Measurements from ENCODE around the gene DYNLT3. TPM values are rescaled to one million over a fixed set of nuclear protein-coding genes. Genes with fewer than 3 reads are reported as not detected.
A peak's percentile ranks its signal among the peaks of the same experiment; 100 is the strongest.

The DYNLT3 gene, protein sequence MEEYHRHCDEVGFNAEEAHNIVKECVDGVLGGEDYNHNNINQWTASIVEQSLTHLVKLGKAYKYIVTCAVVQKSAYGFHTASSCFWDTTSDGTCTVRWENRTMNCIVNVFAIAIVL
- 10 to 100 TPM; 17.8 to 20.5 TPM for total RNA-seq

DNA sequence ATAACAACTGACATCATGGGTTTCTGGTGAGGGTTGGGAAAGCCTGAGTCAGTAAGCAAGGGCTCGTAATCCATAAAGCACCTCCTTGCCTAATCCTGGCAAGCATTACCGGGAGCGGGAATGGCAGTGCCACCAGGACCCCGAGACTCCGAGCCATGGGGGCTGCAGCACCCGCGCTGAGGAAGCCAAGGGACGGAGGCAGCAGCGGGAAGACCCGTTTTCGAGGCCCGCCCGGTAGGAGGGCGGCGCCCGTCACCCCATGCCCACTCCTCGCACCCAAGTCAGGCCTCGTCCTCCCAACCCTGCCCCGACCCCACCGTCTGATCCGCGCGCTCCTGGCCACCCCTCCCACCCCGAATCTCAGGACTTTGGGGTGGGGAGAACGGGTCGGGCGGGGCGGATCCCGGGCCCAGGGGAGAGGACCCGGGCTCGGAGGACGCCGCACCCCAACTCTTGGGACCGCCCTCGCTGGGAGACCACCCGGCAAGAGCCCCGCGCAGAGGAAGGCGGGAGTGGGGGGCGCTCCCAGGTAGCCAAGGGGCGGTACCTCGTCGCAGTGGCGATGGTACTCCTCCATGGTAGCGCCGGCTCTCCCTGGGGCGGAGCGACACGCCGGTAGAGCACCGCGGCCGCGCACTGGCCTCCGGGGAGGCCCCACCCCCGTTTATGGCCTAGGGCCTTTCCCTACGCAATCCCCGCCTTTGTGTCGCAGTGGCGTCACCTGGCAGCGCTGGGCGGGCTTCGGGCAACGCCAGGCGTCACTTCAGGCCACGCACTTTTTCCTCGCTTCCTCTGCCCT, at the start of gene DYNLT3:
DYNLT3 (minus strand) TSS at position 638 of the 799 bp plus-strand sequence; CDS start at position 577, 61 bp downstream.
- no peaks in the 10 kb centered on the region for H3K27me3 Mint-ChIP-seq
- peak; percentile 82 for DNase-seq
- peaks cover 16% of the 10 kb centered on the region for H3K4me1 Mint-ChIP-seq
- peak within 1 kb of the TSS; percentile 75 for H3K4me3 Mint-ChIP-seq
- peak within 1 kb of the TSS; percentile 70 for H3K27ac Mint-ChIP-seq
- POLR2A ChIA-PET, result no interaction called here
- H3K9me3 Mint-ChIP-seq, result no peaks in the 10 kb centered on the region
- CTCF ChIA-PET, result no interaction called here
- peaks cover 6% of the 10 kb centered on the region for H3K36me3 Mint-ChIP-seq (ENCODE audit: low read depth)

DNA sequence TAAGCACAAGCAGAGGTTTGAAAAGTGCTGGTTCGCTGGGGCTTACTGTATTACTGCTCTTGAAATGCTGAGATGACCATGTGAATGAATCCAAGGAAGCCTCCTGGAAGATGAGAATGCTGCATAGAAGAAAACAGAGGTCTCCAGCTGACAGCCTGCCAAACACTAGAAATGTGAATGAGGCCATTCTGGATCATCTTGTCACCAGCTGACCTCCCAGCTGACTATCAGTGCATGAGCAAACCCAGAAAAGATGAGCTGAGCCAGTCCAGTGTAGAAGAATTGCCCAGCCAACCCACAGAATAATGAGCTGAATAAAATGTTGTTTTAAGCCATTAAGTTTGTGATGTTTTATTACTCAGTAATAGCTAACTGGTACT, 49.1 kb upstream of the DYNLT3 start:
- ChIA-PET POLR2A (no interaction called here), CTCF (no interaction called here)
- Mint-ChIP-seq H3K36me3 (ENCODE audit: low read depth) (no peaks in the 10 kb centered on the region), H3K27me3 (no peaks in the 10 kb centered on the region), H3K27ac (no peak overlapping the region), H3K4me1 (no peaks in the 10 kb centered on the region), H3K9me3 (no peaks in the 10 kb centered on the region), H3K4me3 (no peak overlapping the region)
- no peak for DNase-seq

DNA sequence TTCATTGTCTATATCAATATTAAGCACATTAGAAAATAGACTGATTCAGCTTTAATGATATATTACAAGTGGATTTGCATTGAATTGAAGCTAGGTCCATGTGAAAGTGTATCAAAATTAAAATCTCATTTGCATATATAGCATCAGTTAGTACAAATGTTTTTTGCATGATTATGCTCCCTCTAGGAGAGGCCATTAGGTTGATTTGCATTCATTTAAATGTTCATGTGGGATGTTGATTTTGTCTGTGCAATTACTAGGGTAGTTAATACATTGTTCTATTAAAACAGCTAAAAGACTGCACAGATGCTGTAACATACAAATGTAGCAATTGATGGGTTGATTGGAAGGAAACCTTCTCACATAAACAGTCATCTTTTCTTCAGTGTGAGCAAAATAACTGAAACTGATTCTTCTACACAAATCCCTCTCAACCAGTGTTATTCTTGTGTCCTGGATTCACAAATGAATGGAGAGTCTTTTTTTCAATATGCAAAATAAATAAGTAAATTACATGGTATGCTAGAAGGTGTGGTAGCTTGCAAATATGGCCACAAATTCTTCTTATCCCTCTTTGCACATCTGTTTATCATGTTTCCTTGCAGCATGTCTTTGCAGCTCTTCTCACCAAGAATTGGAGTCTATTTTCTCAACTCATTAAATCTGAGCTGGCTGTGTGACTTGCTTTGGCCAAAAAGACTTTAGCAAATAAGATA, 48.6 kb upstream of the DYNLT3 start:
- Mint-ChIP-seq H3K36me3 (ENCODE audit: low read depth) (no peaks in the 10 kb centered on the region), H3K4me3 (no peak overlapping the region), H3K9me3 (no peaks in the 10 kb centered on the region), H3K27ac (no peak overlapping the region), H3K4me1 (no peaks in the 10 kb centered on the region), H3K27me3 (no peaks in the 10 kb centered on the region)
- DNase-seq, result no peak
- ChIA-PET CTCF (no interaction called here), POLR2A (no interaction called here)

DNA sequence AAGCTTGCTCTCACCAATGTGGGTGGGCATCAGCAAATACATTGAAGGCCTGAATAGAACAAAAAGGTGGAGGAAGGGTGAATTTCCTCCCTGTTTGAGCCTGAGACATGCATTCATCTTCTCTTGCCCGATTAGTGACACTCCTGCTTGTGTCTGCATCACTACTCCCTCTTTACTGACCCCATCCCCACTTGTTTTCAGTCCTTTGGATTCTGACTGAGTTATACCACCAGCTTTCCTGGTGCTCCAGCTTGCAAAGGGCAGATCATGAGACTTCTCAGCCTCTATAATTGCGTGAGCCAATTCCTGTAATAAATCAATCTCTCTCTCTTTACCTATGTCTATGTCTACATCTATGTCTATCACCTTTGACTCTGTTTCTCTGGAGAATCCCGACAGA, 47.4 kb upstream of the DYNLT3 start:
- Mint-ChIP-seq H3K27me3 (no peaks in the 10 kb centered on the region), H3K4me3 (no peak overlapping the region), H3K36me3 (ENCODE audit: low read depth) (no peaks in the 10 kb centered on the region), H3K4me1 (no peaks in the 10 kb centered on the region), H3K9me3 (no peaks in the 10 kb centered on the region), H3K27ac (no peak overlapping the region)
- POLR2A ChIA-PET, result no interaction called here
- DNase-seq, result no peak
- CTCF ChIA-PET, result no interaction called here

DNA sequence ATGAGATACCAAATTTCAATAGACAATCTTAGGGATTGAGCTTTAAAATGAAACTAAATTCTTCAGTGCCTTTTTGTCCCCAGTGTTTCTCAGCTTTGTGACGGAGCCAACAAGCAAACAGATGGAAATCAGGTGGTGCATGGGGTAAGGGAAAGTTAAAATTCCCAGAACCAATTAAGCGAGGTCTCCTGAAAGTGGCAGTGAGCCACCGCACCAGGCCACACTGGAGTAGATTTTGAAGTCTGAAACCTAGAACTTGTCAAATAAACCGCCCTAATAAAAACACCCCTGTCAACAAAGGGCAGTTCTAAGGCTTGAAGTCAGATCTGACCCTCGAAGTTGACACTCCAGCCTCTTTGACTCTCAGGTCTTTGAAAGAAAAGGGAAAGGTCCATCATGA, 40.6 kb upstream of the DYNLT3 start:
- H3K27me3 Mint-ChIP-seq, result no peaks in the 10 kb centered on the region
- no peaks in the 10 kb centered on the region for H3K4me1 Mint-ChIP-seq
- no peak overlapping the region for H3K4me3 Mint-ChIP-seq
- ChIA-PET CTCF (no interaction called here), POLR2A (no interaction called here)
- DNase-seq, result no peak
- no peaks in the 10 kb centered on the region for H3K36me3 Mint-ChIP-seq (ENCODE audit: low read depth)
- no peak overlapping the region for H3K27ac Mint-ChIP-seq
- no peaks in the 10 kb centered on the region for H3K9me3 Mint-ChIP-seq

DNA sequence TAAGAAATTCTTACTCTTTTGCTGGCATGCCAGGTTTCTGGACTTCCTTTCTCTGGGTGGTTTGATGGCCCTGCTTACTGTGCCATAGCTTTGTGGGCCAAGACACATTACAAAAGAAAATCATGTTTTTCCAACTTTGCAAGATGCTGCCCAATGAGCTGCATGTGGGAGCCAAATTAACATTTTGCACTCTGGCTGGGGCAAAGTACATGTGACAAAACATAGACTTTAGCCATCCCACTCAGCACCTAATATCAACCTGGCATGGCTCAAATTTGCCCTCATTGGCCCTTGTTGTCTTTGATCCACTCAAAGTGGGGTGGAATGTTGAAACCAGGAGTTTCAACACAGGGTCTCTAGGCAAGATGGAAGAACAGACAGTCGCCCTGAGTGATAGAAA, 40.0 kb upstream of the DYNLT3 start:
- no peaks in the 10 kb centered on the region for H3K4me1 Mint-ChIP-seq
- no peaks in the 10 kb centered on the region for H3K27me3 Mint-ChIP-seq
- no peak overlapping the region for H3K27ac Mint-ChIP-seq
- no peak overlapping the region for H3K4me3 Mint-ChIP-seq
- ChIA-PET POLR2A (no interaction called here), CTCF (no interaction called here)
- H3K9me3 Mint-ChIP-seq, result no peaks in the 10 kb centered on the region
- DNase-seq, result no peak
- no peaks in the 10 kb centered on the region for H3K36me3 Mint-ChIP-seq (ENCODE audit: low read depth)

DNA sequence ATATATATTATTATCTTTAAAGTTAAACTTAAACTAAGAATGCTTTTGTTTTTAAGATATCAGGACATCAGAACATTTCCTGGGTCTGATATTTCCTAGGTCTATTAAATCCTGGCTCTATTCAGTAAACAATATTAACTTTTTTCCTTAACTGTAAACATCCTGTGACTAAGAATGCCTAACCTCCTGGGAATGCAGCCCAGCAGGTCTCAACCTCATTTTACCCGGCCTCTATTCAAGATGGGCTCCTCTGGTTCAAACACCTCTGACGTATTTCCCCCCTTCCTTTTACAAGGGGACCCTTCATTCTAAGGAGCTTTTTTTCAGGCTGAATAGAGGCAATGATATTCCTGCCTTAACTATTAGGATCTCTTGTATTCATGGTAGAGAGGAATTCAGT, 35.8 kb upstream of the DYNLT3 start:
- H3K27ac Mint-ChIP-seq, result no peak overlapping the region
- H3K27me3 Mint-ChIP-seq, result no peaks in the 10 kb centered on the region
- no peak overlapping the region for H3K4me3 Mint-ChIP-seq
- H3K4me1 Mint-ChIP-seq, result no peaks in the 10 kb centered on the region
- no peaks in the 10 kb centered on the region for H3K9me3 Mint-ChIP-seq
- no peaks in the 10 kb centered on the region for H3K36me3 Mint-ChIP-seq (ENCODE audit: low read depth)
- DNase-seq, result no peak
- ChIA-PET POLR2A (no interaction called here), CTCF (no interaction called here)

DNA sequence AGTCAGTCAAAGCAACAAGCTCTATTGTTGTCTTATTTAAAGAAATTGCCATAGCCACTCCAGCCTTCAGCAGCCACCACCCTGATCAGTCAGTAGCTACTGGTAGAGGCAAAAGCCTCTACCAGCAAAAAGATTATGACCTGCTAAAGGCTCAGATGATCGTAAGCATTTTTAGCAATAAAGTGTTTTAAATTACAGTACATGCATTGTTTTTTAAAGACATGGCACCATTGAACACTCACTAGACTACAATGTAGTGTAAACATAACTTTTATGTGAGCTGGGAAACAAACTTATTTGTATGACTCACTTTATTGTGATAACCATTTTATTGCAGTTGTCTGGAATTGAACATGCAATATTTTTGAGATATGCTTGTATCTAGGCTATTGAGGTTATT, 32.3 kb upstream of the DYNLT3 start:
- H3K4me1 Mint-ChIP-seq, result no peaks in the 10 kb centered on the region
- ChIA-PET POLR2A (no interaction called here), CTCF (no interaction called here)
- H3K9me3 Mint-ChIP-seq, result no peaks in the 10 kb centered on the region
- no peak overlapping the region for H3K27ac Mint-ChIP-seq
- no peaks in the 10 kb centered on the region for H3K36me3 Mint-ChIP-seq (ENCODE audit: low read depth)
- DNase-seq, result no peak
- H3K4me3 Mint-ChIP-seq, result no peak overlapping the region
- H3K27me3 Mint-ChIP-seq, result no peaks in the 10 kb centered on the region

DNA sequence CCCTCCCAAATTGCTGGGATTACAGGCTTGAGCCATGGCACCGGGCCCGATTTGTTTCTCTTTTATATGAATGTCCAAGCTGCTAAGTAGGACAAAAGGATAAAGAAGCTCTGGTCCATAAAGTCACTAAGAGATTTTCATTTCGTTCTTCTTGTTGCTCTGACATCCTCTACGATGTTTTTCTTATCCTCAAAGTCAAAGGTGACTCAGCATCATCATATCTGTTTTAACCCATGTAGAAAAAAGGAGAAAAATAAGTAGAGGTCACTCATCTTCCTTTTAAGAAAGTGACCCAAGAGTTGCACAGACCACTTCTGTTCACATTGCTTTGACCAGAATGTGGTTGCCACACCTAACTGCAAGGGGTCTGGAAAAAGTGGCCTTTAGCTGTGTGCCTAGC, 29.3 kb upstream of the DYNLT3 start:
- CTCF ChIA-PET, result no interaction called here
- Mint-ChIP-seq H3K4me1 (peaks cover 2% of the 10 kb centered on the region), H3K27me3 (no peaks in the 10 kb centered on the region), H3K36me3 (ENCODE audit: low read depth) (no peaks in the 10 kb centered on the region), H3K4me3 (no peak overlapping the region), H3K27ac (no peak overlapping the region), H3K9me3 (no peaks in the 10 kb centered on the region)
- POLR2A ChIA-PET, result no interaction called here
- DNase-seq, result no peak

DNA sequence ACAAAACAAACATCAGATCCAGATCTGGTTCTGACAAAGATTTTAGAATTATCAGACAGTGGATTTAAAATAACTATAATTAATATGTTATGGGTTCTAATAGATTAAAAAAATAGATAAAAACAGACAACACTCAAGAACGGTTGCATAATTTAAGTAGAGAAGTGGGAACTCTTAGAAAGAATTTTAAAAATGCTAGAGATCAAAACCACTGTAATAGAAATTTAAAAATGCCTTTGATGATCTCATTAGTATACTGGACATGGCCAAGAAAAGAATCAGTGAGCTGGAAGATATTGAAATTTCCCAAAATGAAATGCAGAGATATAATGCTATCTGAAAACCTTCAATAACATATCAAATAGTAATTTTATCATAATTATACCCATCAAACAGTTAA, 28.3 kb upstream of the DYNLT3 start:
- no peaks in the 10 kb centered on the region for H3K9me3 Mint-ChIP-seq
- CTCF ChIA-PET, result no interaction called here

DNA sequence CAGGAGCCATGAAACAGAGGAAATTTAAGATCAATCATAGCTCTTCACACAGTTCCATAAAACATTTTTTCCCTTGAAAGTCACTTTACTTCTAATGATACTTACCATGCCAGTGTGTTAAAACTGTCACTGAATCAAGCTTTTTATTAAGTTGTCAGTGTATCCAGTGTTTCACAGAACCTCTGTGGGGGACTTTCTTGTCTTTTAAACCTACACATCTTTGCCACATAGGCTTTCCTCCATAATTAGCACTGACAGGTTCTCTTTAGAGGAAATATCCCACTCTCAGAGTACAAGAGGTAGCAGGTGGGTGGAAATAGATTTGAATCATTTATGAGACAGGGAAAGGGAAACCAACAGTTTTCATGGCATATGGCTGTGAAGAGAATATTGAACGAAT, 25.8 kb upstream of the DYNLT3 start:
- no peaks in the 10 kb centered on the region for H3K9me3 Mint-ChIP-seq
- ChIA-PET CTCF (no interaction called here), POLR2A (no interaction called here)
- H3K27me3 Mint-ChIP-seq, result no peaks in the 10 kb centered on the region
- peaks cover 2% of the 10 kb centered on the region for H3K4me1 Mint-ChIP-seq
- H3K36me3 Mint-ChIP-seq (ENCODE audit: low read depth), result no peaks in the 10 kb centered on the region
- DNase-seq, result no peak
- H3K4me3 Mint-ChIP-seq, result no peak overlapping the region
- no peak overlapping the region for H3K27ac Mint-ChIP-seq

More for the DNA sequence above, 28.3 kb upstream of the DYNLT3 start:
- Mint-ChIP-seq H3K36me3 (ENCODE audit: low read depth) (no peaks in the 10 kb centered on the region), H3K27ac (no peak overlapping the region), H3K4me1 (peaks cover 2% of the 10 kb centered on the region), H3K4me3 (no peak overlapping the region), H3K27me3 (no peaks in the 10 kb centered on the region)
- POLR2A ChIA-PET, result no interaction called here
- DNase-seq, result no peak

DNA sequence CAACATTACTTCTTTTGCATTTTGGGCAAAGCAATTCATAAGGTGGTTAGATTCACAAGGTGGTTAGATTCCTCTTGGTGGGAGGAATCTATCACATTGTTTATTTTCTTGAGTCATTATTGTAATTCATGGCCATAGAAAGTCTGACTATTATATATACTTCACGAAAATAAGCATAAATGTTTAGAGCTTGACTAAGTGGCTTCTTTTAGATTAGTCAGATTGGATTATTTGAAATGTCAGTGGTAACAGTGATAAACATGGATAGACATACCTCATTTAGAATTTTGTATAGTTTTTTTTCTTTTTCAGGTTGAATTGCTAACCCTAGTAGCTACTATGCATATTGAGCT, 24.9 kb upstream of the DYNLT3 start:
- Mint-ChIP-seq H3K9me3 (no peaks in the 10 kb centered on the region), H3K27me3 (no peaks in the 10 kb centered on the region), H3K4me1 (peaks cover 10% of the 10 kb centered on the region), H3K36me3 (ENCODE audit: low read depth) (peaks cover 2% of the 10 kb centered on the region), H3K27ac (no peak overlapping the region), H3K4me3 (no peak overlapping the region)
- no peak for DNase-seq
- CTCF ChIA-PET, result no interaction called here
- POLR2A ChIA-PET, result no interaction called here

DNA sequence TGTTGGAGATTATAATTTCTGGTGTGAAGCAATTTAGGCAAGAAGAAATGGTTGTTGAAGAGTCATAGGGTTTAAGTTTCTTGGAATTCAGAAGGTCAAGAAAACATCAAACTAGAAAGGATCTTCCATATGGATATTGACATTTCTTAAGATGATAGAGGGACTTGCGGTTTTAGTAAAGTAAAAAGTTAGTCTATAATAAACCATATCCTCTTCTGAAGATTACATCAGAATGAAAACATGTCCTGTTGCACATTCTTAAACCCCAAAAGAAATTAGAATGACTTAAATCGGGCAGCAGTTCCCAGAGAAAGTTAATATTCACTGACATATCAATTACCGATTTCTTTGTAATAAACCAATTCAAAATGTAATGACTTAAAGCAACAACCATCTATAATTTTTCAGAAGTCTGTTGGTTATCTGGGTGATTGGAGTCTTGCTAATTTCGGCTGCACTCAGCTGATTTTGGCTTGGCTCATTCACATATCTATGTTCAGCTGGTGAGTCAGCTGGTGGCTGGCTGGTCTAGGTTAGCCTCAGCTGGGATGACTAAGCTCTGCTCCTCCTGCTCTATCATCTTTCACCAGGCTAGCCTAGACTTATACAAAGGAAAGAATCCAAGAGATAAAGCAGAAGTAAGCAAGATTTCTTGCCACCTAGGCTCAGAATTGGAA, 24.4 kb upstream of the DYNLT3 start:
- no peak overlapping the region for H3K4me3 Mint-ChIP-seq
- CTCF ChIA-PET, result no interaction called here
- peaks cover 2% of the 10 kb centered on the region for H3K36me3 Mint-ChIP-seq (ENCODE audit: low read depth)
- H3K9me3 Mint-ChIP-seq, result peaks cover 2% of the 10 kb centered on the region
- DNase-seq, result peak; percentile 18
- peaks cover 10% of the 10 kb centered on the region for H3K4me1 Mint-ChIP-seq
- POLR2A ChIA-PET, result no interaction called here
- no peaks in the 10 kb centered on the region for H3K27me3 Mint-ChIP-seq
- H3K27ac Mint-ChIP-seq, result no peak overlapping the region
